ENCODE measurements around the gene PTPRD.

PTPRD gene

DNA sequence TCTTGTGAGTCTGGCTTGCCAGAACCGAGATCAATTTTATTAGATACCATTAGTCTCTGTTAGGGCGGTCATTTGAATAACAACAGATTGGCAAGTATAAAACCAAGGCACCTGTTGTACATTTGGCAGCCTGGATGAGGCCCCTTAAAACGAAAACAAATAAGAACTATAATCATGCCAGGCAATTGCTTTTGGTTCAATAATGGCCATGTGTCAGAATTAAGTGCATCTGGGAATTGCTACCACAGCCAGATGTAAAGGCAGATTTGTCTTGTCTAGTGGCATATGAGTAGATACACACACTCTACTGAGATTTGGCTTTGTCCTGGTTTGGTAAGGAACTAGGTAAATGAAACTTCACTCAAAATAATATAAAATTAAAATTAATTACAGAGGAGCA, 1767.0 kb downstream of the PTPRD start:
- DNase-seq: no peak

DNA sequence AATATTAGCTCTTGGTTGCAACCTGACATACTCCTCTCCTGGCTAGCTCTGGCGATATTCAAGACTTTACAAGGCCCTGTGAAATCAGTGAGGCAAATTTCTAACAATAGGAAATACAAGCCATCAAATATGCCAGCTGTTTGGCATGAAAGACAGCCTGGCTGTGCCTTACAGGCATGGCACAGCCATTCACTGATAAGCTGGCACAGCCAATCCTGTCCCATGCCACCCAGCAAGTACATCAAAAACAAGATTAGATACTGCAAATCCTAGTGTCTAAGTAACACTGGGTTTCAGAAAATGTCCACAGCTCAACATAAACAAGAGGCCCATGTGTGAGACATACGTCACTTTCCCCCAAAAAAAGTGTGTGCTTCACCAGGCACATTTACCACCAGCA, 1767.4 kb downstream of the PTPRD start:
- DNase-seq: no peak

DNA sequence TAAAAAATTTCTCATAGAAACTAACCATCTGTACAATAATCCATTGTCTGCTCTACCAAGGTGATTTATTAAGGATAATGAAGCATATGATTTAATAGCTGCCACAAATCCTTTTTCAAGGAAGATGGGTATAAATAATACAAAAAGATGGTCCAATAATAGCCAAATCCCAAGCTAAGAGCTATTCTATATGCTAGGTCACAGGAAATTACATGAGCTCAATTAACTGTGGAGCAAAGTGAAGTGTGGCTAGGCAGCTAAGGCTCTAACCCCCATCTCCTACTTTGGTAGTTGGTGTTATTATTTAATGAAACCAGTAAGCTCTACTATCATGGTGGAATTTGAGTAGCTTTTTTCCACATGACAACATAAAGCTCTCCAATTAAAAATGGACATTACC, 1768.3 kb downstream of the PTPRD start:
- DNase-seq: no peak

DNA sequence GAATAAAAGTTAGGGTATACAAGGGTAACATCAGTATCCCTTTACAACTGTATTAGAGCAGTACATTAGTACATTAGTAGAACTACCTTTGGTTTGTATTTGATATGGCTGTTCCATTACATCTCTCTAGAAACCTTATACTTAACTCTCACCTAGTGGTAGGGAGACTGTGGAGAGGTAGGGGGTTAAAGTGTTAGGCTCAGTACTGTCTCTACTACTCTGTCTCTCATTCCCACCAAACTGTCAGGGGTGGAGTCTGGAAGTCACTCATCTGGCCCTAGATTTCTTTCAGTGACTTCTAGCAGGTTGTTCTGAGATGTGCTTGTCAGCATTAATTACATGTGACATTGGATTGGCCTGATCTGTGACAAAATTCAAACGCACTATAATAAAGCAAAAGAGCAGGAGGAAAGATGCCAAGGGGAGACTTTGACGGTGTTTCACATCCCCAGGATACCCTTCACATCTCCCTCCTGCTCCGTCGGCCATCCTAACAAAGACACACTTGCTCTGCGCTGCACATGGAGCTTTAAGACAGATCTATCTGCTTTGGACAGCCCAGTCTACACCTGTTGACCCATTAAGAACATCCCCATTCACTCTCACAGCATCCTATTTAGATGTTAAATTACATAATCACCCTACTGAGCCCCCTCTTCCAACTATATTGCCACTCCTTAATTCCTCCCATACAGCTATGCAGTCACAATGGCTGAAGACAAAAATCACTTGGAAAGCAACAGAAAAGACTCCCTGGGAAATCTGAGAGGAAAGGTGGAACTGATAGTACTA, 1770.2 kb downstream of the PTPRD start:
- DNase-seq: no peak

DNA sequence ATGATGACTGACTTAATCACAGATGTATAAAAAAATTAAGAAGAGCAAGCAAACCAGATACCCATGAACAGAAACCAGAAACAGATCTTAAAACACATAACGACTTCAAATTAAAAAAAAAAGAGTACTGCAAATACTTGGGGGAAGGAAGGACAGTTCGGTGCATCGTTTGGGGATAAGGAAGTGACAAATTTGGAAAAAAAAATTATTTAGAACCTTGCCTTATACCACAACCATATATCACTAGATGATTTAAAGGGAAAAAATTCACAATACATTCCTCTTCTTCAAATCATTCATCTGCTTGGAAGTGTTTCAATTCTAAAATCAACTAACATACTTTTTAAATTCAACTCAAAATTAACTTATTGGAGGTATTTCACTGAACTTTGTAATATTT, 1774.7 kb downstream of the PTPRD start:
- no peak for DNase-seq

DNA sequence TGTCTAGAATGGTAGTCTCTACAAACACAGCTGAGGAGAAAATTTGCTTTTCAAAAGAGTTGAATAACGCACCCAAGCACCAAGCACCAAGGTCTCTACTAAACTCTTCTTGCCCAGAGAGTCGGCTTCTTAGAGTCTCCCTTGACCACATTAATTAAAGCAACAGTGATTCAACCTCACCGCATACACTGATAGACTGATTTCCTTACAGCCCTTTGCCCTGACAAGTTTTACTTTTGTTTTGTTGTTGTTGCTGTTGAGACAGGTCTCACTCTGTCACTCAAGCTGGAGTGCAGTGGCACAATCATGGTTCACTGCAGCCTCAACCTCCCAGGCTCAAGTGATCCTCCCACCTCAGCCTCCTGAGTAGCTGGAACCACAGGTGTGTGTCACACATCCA, 1777.5 kb downstream of the PTPRD start:
- no peak for DNase-seq

DNA sequence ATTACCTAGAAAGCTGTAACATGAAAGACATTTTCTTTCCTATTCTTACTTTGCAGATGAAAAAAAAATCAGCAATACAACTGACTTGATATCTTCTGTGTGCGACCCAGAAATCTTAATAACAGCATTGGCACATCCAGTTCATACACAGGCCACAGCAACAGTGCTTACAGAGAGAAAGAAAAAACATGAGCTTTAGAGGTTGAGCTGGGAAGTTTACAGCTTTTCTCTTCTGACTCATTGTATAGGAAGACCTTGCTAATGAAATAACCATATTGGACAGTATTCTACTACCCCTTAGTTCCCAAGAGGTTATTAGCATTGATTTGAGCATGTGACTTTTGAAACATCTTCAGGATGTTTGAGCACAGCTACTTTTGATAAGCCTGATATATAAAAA, 1779.8 kb downstream of the PTPRD start:
- DNase-seq: no peak

DNA sequence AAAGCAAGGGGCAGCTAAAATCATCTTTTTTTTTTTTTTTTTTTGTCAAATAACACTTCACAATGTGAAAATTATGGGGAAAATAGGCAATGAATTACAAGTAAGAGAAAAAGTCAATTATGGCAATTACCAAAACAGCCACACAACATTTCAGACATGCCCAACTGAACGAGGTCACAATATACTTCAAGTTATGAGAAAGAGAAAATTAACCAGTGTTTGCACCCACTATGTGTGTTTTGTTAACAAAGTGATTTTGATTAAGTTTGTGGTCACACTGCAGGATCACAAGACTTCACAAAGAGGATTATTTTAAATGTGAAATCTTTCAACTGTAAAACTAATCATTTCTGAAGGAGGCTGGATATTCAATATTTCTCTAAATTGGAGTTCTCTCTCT, 1780.4 kb downstream of the PTPRD start:
- no peak for DNase-seq

DNA sequence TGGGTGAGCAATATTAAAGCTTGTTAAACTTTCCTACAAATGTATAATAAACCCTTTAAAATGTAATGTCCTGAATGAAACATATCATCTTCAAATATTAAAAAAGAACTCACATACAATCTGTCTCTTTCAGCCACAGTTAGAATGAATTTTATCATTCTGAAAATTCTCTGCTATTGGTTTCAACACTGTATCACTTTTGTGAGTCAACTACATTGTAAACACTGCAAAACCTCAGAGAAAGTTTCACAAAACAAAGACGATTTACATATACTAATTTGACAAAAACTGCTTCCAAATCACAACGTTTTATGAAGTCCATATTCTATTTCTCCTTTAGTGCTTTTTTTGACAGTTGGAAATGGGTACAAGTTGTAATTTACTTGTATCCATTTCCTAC, 1781.2 kb downstream of the PTPRD start:
- DNase-seq: no peak

DNA sequence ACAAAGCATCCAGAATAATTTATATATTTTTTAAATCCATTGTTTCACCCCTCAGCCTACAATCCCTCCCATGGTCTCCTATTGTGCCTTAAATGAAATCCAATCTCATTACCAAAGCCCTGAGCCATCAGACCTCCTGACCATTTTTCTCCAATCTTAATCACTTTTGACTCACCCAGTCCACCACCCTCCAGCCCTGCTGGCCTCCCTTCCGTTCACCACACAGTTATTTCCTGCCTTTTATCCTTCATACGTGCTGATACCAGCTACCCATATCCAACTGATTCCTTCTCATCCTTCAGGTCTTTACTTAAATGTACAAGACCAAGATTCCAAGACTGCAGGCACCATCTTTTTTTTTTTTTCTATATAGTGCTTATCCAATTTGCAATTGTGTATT, 1786.5 kb downstream of the PTPRD start:
- DNase-seq: no peak

DNA sequence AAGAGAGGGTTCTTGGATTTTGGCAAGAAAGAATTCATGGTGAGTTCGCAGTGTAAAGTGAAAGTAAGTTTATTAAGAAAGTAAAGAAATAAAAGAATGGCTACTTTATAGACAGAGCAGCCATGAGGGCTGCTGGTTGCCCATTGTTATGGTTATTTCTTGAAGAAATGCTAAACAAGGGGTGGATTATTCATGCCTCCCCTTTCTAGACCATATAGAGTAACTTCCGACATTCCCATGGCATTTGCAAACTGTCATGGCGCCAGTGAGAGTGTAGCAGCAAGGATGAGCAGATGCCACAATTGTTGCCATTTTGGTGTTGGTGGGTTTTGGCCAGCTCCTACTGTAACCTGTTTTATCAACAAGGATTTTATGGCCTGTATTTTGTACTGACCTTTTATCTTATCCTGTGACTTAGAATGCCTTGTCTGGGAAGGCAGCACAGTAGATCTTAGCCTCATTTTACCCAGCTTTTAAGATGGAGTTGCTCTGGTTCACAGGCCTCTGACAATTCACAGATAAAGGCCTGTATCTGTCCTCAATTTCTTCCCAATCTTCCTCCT, 1787.1 kb downstream of the PTPRD start:
- DNase-seq: no peak

DNA sequence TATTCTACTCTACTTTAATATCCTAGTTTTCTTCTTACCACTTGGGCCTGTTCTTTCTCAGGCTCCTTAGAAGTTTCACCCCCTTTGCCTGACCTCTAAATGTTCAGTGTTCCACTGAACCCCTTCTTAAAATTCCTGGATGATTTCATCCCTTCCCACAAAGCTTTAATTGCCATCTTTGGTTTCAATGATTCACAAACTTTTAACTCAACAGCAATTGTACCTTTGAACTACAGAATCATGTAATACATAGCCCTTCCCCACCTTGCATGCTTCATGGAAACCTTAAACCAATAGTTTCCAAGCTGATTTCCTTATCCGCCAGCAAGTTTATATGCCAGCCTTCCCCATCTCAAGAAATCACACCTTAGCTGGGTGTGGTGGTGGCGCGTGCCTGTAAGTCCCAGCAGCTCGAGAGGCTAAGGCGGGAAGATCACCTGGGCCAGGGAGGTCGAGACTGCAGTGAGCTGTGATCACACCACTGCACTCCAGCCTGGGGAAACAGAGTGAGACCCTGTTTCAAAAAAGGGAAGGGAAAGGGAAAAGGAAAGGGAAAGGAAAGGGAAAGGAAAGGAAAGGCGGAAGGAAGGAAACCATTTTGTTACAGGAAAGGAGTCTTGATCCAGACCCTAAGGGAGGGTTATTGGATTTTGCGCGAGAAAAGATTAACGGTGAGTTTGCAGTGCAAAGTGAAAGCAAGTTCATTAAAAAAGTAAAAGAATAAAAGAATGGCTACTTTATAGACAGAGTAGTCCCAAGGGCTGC, 1789.5 kb downstream of the PTPRD start:
- no peak for DNase-seq

DNA sequence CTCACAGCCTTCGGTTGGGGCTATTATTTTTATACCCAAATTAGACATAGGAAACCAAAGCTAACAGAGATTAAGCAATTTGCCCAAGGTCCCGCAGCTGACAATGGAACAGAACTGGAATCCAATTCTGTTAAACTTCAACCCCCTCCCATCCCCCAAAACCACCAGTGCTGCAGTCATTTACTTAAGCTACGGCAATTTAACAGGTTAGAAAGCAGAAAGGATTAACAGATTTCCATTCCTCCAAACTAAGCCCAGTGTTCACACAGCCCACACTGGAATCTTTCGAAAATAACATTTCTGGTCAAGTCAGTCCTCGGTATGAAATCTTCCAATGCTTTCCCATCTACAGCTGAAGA, 1790.2 kb downstream of the PTPRD start:
- no peak for DNase-seq

DNA sequence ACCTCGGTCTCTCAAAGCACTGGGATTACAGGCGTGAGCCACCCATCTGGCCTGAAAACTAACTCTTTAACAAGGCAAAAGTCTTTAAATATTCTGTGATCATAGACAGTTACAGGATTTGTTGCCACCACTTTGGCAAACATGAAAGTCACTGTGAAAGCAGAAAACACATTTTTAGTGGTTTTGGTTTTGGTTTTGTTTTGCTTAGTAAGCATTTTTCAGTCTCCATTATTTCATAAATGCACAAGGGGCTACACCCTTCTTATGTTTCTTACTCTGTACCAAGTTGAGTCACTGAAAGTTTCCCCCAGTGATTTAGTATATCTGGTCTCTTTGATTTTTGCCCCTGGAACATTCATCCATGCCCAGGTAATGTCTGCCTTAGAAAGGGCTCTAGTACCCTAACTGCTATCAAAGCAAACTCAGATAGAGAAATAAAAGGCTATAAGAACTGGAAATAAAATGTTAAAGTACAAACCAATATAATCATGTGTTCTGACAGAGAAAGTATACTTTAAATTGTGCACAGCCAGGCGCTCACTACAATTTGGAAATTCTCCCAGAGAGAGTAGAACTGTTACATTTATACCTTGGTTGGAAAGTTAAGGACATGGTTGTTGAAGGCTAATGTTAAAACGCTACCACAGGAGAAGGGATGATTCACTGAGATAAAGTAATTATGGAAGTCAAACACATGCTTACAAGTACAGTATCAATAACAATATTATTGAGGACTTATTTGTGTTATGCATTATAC, 1790.7 kb downstream of the PTPRD start:
- DNase-seq: no peak

DNA sequence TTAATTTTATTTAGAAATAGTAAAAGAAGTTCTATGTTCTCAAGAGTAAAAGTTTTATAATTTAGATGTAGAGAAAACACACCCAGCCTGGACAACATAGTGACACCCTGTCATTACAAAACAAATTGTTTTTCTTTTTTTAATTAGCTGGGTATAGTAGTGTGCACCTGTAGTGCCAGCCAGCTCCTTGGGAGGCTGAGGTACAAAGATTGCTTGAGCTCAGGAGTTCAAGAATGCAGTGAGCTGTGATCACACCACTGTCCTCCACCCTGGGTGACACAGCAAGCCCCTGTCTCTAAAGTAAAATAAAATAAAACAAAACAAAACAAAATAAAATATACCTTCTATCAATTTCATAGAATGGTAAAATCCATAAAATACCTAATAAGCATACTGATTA, 1795.5 kb downstream of the PTPRD start:
- no peak for DNase-seq

DNA sequence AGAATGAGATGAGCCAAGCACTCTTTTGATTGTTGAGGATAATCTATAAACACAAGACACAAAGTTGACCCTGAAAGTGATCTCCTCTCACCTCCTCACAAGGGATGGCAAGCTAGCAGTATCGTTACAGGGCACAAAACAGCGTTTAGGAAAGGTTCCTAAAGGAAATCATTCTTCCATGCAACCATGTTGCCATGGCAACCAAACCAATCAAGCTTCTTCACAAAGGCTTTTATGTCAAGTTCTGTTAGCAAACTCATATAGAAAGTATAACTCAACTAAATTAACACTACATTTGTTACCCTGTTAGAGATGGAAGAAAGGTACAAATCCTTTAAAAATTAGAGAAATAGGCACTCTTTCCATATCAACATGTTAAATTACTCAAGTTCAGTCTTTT, 1796.4 kb downstream of the PTPRD start:
- no peak for DNase-seq

DNA sequence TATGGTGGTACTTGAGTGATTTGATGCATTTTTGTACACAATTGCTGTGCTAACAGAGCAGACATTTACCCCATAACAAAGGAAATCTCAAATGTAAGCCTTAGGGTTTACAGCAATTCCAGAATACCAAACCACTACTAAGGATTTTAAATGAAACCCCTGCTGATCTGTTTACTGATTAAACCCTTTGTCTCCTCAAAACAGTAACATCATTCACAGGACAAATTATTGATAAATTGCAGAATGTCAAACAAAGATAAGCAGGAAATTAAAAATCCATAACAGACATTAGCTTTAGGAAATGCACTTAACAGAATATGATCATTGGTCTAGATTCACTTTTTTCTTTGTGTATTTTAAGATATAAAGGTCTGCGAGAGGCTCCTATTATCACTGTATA, 1796.9 kb downstream of the PTPRD start:
- no peak for DNase-seq

DNA sequence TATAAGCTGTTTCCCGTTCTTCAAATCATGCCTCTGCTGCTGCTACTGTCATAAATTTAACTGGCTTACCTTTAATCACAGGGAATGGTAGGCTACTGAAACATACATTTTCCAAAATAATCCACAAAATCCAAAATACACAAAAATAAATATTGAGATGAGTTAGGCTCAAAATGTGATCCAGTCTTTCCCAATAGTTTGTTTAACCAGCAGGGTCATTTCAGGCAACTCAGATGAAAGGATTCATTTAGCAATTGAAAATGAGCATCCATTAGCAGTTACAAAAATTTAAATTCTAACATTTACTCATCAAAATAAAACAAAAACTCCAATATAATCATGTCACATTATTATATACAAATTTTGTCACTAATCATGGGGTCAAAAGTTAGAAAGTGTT, 1797.6 kb downstream of the PTPRD start:
- DNase-seq: no peak

DNA sequence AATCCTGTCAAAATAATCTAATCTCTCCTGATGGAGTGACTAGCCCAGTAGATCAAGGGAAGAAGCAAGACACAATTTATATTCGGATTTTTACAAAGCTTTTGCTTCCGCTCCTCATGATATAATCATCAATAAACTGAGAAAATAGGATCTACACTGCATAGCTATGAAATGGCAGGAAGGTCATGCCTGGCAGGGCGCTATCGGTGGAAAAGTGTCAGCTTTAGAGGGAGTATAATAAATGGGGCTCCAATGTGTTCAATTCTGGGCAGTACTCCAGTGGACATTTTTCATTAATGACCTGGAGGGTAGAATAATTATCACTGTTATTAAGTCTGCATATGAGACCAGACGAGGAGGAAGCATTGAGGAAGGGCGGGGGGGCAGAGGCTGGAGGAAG, 1799.9 kb downstream of the PTPRD start:
- DNase-seq: no peak

DNA sequence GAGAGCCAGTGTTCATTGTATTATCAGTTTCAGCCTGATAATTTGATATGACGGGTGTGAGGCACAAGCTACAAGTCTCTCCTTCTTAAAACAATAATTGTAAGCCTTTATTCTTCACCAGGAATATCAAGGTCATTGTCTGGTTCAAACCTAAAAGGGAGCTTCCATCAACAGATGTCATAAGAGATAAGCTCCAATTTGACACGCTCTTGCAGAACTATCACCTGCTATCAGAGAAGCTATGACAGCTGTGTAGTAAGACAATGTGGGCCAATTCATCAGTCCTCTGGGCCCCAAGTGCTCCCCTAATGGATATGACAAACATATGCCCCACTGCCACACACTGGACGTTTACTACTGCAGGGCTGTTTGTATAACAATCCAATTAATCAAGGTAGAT, 1803.1 kb downstream of the PTPRD start:
- no peak for DNase-seq

DNA sequence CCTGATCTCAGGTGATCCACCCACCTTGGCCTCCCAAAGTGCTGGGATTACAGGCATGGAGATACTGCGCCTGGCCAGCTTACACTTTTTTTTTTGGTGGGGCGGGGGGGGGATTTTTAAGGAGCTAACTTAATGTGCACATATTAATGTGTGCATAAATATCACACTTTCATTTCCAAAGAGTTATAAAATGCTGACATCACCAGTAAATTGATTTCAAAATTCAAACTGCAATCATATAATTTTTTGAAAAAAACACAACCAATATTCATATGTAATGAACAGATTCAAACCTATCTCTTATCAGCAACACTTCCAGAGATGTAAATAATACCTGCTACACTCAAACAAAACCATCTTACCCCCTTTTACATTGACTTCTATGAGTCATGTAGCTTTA, 1806.7 kb downstream of the PTPRD start:
- no peak for DNase-seq

DNA sequence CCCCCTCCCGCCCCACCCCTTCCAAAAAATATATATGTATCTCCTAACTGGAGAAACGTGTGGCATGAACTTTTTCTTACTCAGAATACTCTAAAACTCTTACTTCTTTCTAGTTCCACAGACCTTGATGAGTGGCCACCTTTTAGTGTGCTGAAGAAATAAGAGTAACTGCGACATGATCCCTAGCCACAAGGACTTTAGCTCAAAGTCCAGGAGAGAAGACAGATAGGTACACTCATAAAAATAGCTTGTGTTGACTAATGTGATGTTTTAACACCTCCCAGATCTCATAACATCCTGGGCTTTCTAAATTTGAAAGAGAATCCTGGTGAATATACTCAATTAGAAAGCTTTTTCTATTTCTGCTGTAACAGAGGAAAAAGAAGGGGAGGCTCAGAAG, 1808.2 kb downstream of the PTPRD start:
- DNase-seq: no peak

DNA sequence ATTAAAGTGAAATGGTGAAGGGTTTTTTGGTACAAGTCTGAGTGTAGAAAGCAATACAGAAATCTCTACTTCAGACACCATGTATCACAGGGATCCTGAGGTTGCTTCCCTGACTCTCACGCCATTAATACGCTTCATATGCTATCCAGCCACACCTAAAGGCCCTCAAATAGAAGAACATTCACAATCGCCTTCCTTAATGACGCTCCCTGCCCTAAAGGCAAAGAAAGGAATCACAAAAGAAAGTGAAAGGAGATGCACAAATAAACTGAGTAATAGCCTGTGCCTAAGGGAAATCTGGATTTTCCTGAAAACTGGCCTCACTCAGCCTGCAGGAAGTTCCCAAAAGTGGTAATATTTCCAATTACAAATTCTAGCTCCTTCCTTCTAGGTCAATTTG, 1810.6 kb downstream of the PTPRD start:
- DNase-seq: no peak

DNA sequence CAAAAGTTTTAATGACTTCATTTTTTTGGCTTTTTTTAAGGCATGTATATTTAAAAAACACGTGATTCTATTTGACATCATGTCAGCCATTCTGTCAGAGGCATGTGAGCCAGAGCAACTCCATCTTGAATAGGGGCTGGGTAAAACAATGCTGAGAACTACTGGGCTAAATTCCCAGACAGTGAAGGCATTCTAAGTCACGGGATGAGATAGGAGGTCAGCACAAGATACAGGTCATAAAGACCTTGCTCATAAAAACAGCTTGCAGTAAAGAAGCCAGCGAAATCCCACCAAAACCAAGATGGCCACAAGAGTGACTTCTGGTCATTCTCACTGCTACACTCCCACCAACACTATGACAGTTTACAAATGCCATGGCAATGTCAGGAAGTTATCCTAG, 1812.6 kb downstream of the PTPRD start:
- DNase-seq: no peak
